Measurements from ENCODE around the gene FAT2. TPM values are rescaled to one million over a fixed set of nuclear protein-coding genes. Genes with fewer than 3 reads are reported as not detected.

The FAT2 gene
- total RNA-seq, 1 experiment from 2014 or later = 0.06 TPM

DNA sequence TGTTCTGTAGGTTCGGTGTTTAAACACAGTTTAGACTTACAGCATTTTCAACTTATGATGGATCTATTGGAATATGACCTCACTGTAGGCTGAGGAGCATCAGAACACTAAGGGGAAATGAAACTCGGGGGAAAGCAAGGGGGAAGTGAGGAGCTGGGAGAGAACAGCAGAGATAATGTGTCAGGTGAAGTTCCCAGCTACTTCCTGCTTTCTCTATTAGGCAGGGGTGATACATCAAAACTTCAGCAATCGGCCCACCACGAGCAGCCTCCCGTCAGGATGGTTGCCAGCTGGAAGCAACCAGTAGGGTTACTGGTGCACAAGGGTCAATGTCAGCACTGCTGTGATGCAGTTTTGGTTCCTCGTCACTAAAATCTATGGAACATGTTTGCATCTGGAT is 34.3 kb downstream of the FAT2 start:
- DNase-seq (ENCODE audit: low read depth) = no peak

DNA sequence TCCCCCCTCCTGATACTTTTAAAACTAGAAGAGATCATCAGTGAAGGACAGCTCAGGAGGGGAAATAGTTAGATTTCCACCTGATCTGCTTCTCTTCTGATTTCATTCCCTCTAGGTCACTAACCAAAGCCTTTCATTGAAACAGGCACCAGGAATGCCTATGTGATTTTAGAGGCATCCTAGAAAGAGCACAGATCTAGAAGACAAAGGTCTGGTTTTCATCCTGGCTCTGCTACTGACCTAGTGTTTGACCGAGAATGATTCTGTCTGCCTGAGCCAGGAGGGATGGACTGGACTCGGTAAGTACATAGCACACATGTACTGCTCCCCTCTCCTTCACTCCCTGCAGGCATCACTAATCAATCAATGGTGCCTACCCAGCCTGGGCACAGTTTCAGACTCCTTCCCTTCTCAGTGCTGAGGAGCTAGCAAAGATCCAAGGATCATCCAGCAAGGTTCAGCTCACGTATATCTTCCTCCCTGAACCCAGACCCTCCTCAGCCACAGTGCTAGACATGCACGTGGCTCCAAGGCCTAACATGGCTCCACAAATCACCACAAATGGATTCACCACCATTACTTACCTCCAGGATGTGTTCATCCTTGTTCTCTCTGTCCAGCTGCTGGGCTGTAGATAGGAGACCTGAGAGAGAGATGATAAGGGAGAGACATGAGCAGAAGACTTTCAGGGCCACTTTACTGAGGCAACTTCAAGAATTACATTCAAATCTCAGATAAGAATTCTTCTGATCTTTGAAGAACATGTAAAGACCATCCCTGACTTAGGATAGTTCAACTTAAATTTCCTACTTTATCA is 35.2 kb downstream of the FAT2 start:
- DNase-seq (ENCODE audit: low read depth) = no peak

GRCh38 chr5:151553695-151554094 is 37.4 kb downstream of the FAT2 start:
- DNase-seq (ENCODE audit: low read depth) = no peak

- no peak for DNase-seq (ENCODE audit: low read depth)
Measured at GRCh38 chr5:151553130-151553670, 37.9 kb downstream of the FAT2 start.

- no peak for DNase-seq (ENCODE audit: low read depth)
Measured at GRCh38 chr5:151551985-151552384, 39.1 kb downstream of the FAT2 start.

- no peak for DNase-seq (ENCODE audit: low read depth)
Measured at GRCh38 chr5:151550146-151550545, 41.0 kb downstream of the FAT2 start.

GRCh38 chr5:151549713-151550112 is 41.4 kb downstream of the FAT2 start:
- DNase-seq (ENCODE audit: low read depth) = no peak

- no peak for DNase-seq (ENCODE audit: low read depth)
Measured at GRCh38 chr5:151547364-151547763, 43.8 kb downstream of the FAT2 start.

GRCh38 chr5:151541571-151541970 is 49.6 kb downstream of the FAT2 start:
- DNase-seq (ENCODE audit: low read depth) = no peak

Other genes starting within 250 kb of the FAT2 start
- gene SLC36A2, start 243.8 kb downstream of the FAT2 start, total RNA-seq (2014; rRNA removed; shearing (Covaris generic)) = not detected in 2 replicates
- 7.4 and 10.6 TPM in 2 replicates for gene SLC36A1, start 143.7 kb downstream of the FAT2 start, total RNA-seq (2014; rRNA removed; shearing (Covaris generic))
- 955 and 1,238 TPM in 2 replicates for gene SPARC, start 95.6 kb upstream of the FAT2 start, total RNA-seq (2014; rRNA removed; shearing (Covaris generic))
- gene ATOX1, start 167.3 kb upstream of the FAT2 start, total RNA-seq (2014; rRNA removed; shearing (Covaris generic)) = 208 and 248 TPM in 2 replicates
- gene G3BP1, start 180.6 kb upstream of the FAT2 start, total RNA-seq (2014; rRNA removed; shearing (Covaris generic)) = 295 and 342 TPM in 2 replicates

Data from HT1080 (cell line).